GM10266 (cell line): Measurements from ENCODE around the gene HS3ST2.

Experiments
- DNase-seq: peaks from one replicate; pipeline ENCODE4 v3.0.0; 2012; ENCODE audit errors: extremely low spot score
- CTCF ChIP-seq: IDR thresholded peaks from 2 replicates; pipeline ENCODE4 v1.5.1; 2012; ENCODE audit warnings: mild to moderate bottlenecking, low read depth; ENCODE audit not compliant: control insufficient read depth, insufficient read depth; ENCODE audit errors: missing control alignments

The HS3ST2 gene

GRCh38 chr16:22961206-22961605, 147.2 kb downstream of the HS3ST2 start:
- TF ChIP-seq CTCF: no peak
- no peak for DNase-seq

GRCh38 chr16:22962905-22963304, 148.9 kb downstream of the HS3ST2 start:
- no peak for DNase-seq
- TF ChIP-seq CTCF: no peak
